ENCODE results near the gene TIPRL. TPM values are rescaled to one million over a fixed set of nuclear protein-coding genes. Genes with fewer than 3 reads are reported as not detected.
"Not testable (repeated sequence)": the region's sequence is repeated elsewhere in the genome, so short reads cannot be mapped to it uniquely, and the experiment has no call there.

The TIPRL gene
- total RNA-seq, 1 donor from 2014 or later = 24.5 TPM

GRCh38 chr1:168206111-168206510 lies 27.3 kb downstream of the TIPRL start:
- Mint-ChIP-seq H3K27me3 (no peaks in the 10 kb centered on the region), H3K27ac (no peak overlapping the region), H3K4me1 (ENCODE audit: unreplicated experiment) (peaks cover 7% of the 10 kb centered on the region), H3K36me3 (peaks cover 6% of the 10 kb centered on the region), H3K9me3 (peaks cover 8% of the 10 kb centered on the region), H3K4me3 (no peak overlapping the region)
- no peak for TF ChIP-seq CTCF (conservative IDR thresholded peaks at IDR 0.05)
- no peak for DNase-seq (ENCODE audit: extremely low spot score, unreplicated experiment)

GRCh38 chr1:168207673-168208072 lies 28.9 kb downstream of the TIPRL start:
- not testable (repeated sequence) for H3K9me3 Mint-ChIP-seq; H3K36me3 Mint-ChIP-seq; DNase-seq (ENCODE audit: extremely low spot score, unreplicated experiment); H3K27me3 Mint-ChIP-seq; H3K27ac Mint-ChIP-seq; H3K4me1 Mint-ChIP-seq (ENCODE audit: unreplicated experiment); H3K4me3 Mint-ChIP-seq

- H3K9me3 Mint-ChIP-seq = no peaks in the 10 kb centered on the region
- DNase-seq (ENCODE audit: extremely low spot score, unreplicated experiment) = no peak
- H3K4me3 Mint-ChIP-seq = no peak overlapping the region
- H3K4me1 Mint-ChIP-seq (ENCODE audit: unreplicated experiment) = no peaks in the 10 kb centered on the region
- no peaks in the 10 kb centered on the region for H3K36me3 Mint-ChIP-seq
- no peaks in the 10 kb centered on the region for H3K27me3 Mint-ChIP-seq
- H3K27ac Mint-ChIP-seq = no peak overlapping the region
- no peak for TF ChIP-seq CTCF (conservative IDR thresholded peaks at IDR 0.05)
Observed at GRCh38 chr1:168210312-168210711, 31.6 kb downstream of the TIPRL start.

GRCh38 chr1:168213349-168213748 lies 34.6 kb downstream of the TIPRL start:
- H3K9me3 Mint-ChIP-seq = no peaks in the 10 kb centered on the region
- no peaks in the 10 kb centered on the region for H3K4me1 Mint-ChIP-seq (ENCODE audit: unreplicated experiment)
- no peak for DNase-seq (ENCODE audit: extremely low spot score, unreplicated experiment)
- H3K4me3 Mint-ChIP-seq = no peak overlapping the region
- H3K27ac Mint-ChIP-seq = no peak overlapping the region
- H3K36me3 Mint-ChIP-seq = no peaks in the 10 kb centered on the region
- H3K27me3 Mint-ChIP-seq = no peaks in the 10 kb centered on the region
- TF ChIP-seq CTCF (conservative IDR thresholded peaks at IDR 0.05) = no peak

- TF ChIP-seq CTCF (conservative IDR thresholded peaks at IDR 0.05) = no peak
- Mint-ChIP-seq H3K4me1 (ENCODE audit: unreplicated experiment) (no peaks in the 10 kb centered on the region), H3K9me3 (no peaks in the 10 kb centered on the region), H3K27ac (no peak overlapping the region), H3K36me3 (no peaks in the 10 kb centered on the region), H3K27me3 (no peaks in the 10 kb centered on the region), H3K4me3 (no peak overlapping the region)
- no peak for DNase-seq (ENCODE audit: extremely low spot score, unreplicated experiment)
Observed at GRCh38 chr1:168216171-168216570, 37.4 kb downstream of the TIPRL start.

- H3K27ac Mint-ChIP-seq = no peak overlapping the region
- DNase-seq (ENCODE audit: extremely low spot score, unreplicated experiment) = no peak
- TF ChIP-seq CTCF (conservative IDR thresholded peaks at IDR 0.05) = no peak
- H3K4me3 Mint-ChIP-seq = no peak overlapping the region
- H3K36me3 Mint-ChIP-seq = no peaks in the 10 kb centered on the region
- no peaks in the 10 kb centered on the region for H3K27me3 Mint-ChIP-seq
- H3K9me3 Mint-ChIP-seq = no peaks in the 10 kb centered on the region
- no peaks in the 10 kb centered on the region for H3K4me1 Mint-ChIP-seq (ENCODE audit: unreplicated experiment)
Observed at GRCh38 chr1:168217664-168218063, 38.9 kb downstream of the TIPRL start.

Measured in type B pancreatic cell (in vitro differentiated cells).